ENCODE data around the gene ADRA1B.
A peak's percentile ranks its signal among the peaks of the same experiment; 100 is the strongest.
"Not testable (repeated sequence)": the region's sequence is repeated elsewhere in the genome, so short reads cannot be mapped to it uniquely, and the experiment has no call there.

Gene ADRA1B

GRCh38 chr5:159971931-159972461, 55.7 kb downstream of the ADRA1B start:
- DNase-seq: peak; percentile 50

GRCh38 chr5:159972538-159973362, 56.5 kb downstream of the ADRA1B start:
- no peak for DNase-seq

GRCh38 chr5:159975462-159976019, 59.3 kb downstream of the ADRA1B start:
- peak; percentile 8 for DNase-seq

- no peak for DNase-seq
Measured at GRCh38 chr5:159976921-159977320, 60.6 kb downstream of the ADRA1B start.

- no peak for DNase-seq
Measured at GRCh38 chr5:159978358-159978757, 62.1 kb downstream of the ADRA1B start.

- no peak for DNase-seq
Measured at GRCh38 chr5:159982421-159983173, 66.3 kb downstream of the ADRA1B start.

GRCh38 chr5:159987031-159987674, 70.9 kb downstream of the ADRA1B start:
- peak; percentile 93 for DNase-seq

- no peak for DNase-seq
Measured at GRCh38 chr5:159990506-159990905, 74.2 kb downstream of the ADRA1B start.

- DNase-seq: no peak
Measured at GRCh38 chr5:159992566-159992965, 76.3 kb downstream of the ADRA1B start.

GRCh38 chr5:159993194-159993593, 76.9 kb downstream of the ADRA1B start:
- DNase-seq: no peak

GRCh38 chr5:159995907-159996306, 79.6 kb downstream of the ADRA1B start:
- DNase-seq: no peak

- peak; percentile 60 for DNase-seq
Measured at GRCh38 chr5:160001457-160001856, 85.2 kb downstream of the ADRA1B start.

GRCh38 chr5:160007514-160007913, 91.2 kb downstream of the ADRA1B start:
- no peak for DNase-seq

- DNase-seq: not testable (repeated sequence)
Measured at GRCh38 chr5:160008529-160008876, 92.2 kb downstream of the ADRA1B start.

GRCh38 chr5:160008877-160009590, 92.8 kb downstream of the ADRA1B start, which contains the start of gene TTC1:
TSS of gene TTC1 (plus strand) at chr5:160009139. CDS start at chr5:160010529, 1,390 bp downstream.
- DNase-seq: peak; percentile 100

GRCh38 chr5:160009591-160009989, 93.3 kb downstream of the ADRA1B start:
- DNase-seq: no peak

GRCh38 chr5:160011471-160011870, 95.2 kb downstream of the ADRA1B start:
- no peak for DNase-seq

- not testable (repeated sequence) for DNase-seq
Measured at GRCh38 chr5:160014197-160014596, 97.9 kb downstream of the ADRA1B start.

GRCh38 chr5:160018945-160019625, 102.8 kb downstream of the ADRA1B start:
- DNase-seq: no peak

GRCh38 chr5:160020266-160020770, 104.0 kb downstream of the ADRA1B start:
- DNase-seq: no peak

GRCh38 chr5:160020964-160021363, 104.7 kb downstream of the ADRA1B start:
- DNase-seq: no peak

Measured in NCI-H69 (cell line).